Inflammatory macrophage (primary cell): ENCODE results near the gene SNAPC4.
"Not testable (repeated sequence)": the region's sequence is repeated elsewhere in the genome, so short reads cannot be mapped to it uniquely, and the experiment has no call there.

Source experiments
- DNase-seq, 2 donors: peaks; one replicate each; pipeline ENCODE4 v3.0.0-alpha.2; 2020 to 2022

The SNAPC4 gene

GRCh38 chr9:136432591-136432990 is 32.6 kb upstream of the SNAPC4 start:
- no peak for DNase-seq

- no peak for DNase-seq
These were observed 31.9 kb upstream of the SNAPC4 start for GRCh38 chr9:136431782-136432350.

- DNase-seq = no peak
These were observed 30.7 kb upstream of the SNAPC4 start for GRCh38 chr9:136430588-136431234.

- no peak for DNase-seq
These were observed 29.9 kb upstream of the SNAPC4 start for GRCh38 chr9:136429683-136430491.

- no peak for DNase-seq
These were observed 29.2 kb upstream of the SNAPC4 start for GRCh38 chr9:136429075-136429628.

GRCh38 chr9:136426787-136427186 is 26.8 kb upstream of the SNAPC4 start:
- DNase-seq = no peak

DNA sequence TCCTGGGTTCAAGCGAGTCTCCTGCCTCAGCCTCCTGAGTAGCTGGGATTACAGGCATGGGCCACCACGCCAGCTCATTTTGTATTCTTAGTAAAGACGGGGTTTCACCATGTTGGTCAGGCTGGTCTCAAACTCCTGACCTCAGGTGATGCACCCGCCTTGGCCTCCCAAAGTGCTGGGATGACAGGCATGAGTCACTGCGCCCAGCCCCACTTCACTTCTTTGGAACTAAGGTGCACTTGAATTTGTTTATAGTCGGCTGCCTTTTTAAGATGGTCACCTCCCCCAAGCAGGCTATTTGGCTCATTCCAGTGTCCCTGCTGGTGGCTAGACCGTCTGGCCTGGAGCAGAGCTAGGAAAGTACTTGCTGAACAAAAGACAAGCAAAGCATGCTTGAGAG is 25.4 kb upstream of the SNAPC4 start:
- DNase-seq = not testable (repeated sequence)

- no peak for DNase-seq
These were observed 24.9 kb upstream of the SNAPC4 start for GRCh38 chr9:136424750-136425362.

DNA sequence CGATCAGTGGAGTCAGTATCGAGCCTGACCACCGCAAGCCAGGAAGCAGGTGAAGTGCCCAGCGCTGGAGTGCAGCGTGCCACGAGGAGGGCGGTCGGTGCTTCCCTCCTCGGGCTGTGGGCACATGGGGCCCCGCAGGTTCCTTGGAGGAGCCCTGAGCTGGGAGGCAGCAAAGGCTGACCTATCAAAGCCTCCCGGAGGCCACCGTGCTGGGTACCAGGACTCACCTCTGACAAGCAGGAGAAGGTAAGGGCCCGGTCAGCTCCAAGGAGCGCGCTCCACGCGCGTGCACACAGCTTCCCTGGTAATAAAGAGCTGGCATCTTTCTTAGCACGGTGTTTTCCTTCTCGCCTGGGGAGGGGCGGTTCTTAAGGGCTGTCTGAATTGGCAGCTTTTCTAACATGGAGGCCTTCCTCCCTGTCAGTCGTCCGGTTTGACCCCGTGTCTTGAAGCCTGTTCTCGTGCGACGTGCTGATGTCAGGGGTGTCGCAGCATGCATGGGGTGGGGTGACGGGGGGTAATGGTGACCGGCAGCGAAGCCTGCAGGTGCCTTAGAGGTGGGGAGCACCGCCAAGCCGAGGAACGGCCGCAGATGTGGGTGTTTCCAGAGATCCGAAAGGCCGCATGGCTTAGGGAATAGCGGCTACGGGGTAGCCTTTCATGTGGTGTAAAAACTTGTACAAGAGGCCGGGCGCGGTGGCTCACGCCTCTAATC is 23.6 kb upstream of the SNAPC4 start:
- DNase-seq = no peak

DNA sequence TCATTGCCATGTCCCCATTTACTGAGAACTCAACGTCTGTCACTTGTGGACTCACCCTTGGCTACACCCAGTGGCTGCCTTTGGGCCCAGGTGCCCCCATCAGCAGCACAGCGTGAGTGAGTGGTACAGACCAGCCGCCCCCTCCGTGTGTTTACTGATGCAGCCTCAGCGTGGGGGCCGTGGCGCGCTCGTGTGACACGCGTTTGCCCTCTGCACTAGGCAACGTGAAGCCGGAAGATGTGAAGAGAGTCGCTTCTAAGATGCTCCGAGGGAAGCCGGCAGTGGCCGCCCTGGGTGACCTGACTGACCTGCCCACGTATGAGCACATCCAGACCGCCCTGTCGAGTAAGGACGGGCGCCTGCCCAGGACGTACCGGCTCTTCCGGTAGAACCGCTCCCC is 22.9 kb upstream of the SNAPC4 start:
- no peak for DNase-seq

- no peak for DNase-seq
These were observed 21.8 kb upstream of the SNAPC4 start for GRCh38 chr9:136421791-136422190.

DNA sequence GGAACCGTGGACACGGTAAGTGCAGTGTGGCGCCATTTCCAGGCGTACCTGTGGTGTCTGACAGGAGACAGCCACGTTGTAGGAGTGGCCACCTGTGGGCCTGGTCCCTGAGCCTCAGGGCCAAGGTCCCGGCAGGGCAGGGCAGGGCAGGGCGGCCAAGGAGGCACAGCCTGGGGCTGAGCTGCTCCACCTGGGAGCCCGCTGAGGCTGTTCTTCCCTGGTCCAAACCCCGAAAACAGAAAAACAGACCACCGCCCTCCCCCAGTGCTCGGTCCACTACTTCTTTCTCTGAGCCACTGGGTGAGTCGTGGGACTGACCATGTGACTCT is 19.1 kb upstream of the SNAPC4 start:
- no peak for DNase-seq

DNA sequence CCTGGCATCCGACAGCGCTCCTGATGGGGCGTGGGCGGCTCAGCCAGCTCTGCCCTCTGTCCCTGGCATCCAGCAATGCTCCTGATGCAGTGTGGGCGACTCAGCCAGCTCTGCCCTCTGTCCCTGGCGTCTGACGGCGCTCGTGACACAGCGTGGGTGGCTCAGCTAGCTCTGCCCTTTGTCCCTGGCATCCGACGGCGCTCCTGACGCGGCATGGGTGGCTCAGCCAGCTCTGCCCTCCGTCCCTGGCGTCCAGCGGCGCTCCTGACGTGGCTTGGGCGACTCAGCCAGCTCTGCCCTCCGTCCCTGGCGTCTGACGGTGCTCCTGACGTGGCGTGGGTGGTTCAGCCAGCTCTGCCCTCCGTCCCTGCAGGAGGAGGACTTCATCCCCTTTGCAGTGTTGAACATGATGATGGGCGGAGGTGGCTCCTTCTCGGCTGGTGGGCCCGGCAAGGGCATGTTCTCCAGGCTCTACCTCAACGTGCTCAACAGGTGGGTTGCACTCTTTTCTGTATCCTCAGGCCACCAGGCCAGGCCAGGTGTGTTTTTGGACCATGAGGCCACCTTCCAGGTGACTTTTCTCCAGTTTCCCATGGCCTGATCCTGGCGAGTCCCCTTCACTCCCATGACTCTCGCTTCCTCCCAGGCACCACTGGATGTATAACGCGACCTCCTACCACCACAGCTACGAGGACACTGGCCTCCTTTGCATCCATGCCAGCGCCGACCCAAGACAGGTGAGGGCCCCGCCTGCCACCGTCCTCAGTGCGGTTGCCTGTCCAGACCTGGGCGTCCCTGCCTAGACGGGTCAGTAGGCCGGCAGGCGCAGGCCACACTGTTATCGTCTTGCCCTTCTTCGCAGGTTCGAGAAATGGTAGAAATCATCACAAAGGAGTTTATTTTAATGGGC is 18.5 kb upstream of the SNAPC4 start:
- DNase-seq = no peak

GRCh38 chr9:136416914-136417313 is 16.9 kb upstream of the SNAPC4 start:
- no peak for DNase-seq

- no peak for DNase-seq
These were observed 16.5 kb upstream of the SNAPC4 start for GRCh38 chr9:136416427-136416826.

DNA sequence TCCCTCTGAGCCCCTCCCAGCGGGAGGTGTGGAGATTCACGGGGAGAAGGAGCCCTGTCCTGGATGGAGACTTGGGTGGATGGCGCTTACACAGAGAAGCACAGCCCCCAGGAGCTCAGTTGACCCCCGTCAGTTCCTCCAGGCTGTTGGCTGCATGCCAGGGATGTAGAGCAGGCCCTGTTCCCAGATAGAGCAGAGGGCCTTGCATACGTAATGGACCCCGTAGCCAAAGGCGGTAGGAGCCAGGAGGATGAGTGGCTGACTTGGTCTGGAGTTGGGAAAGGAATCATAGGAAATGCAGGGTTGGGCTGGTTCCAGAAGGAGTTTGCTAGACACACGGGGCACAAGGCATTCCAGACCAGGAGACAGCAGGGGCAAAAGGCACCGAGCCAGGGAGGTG is 13.0 kb upstream of the SNAPC4 start:
- DNase-seq = no peak

- no peak for DNase-seq
These were observed 11.4 kb upstream of the SNAPC4 start for GRCh38 chr9:136411378-136411777.

DNA sequence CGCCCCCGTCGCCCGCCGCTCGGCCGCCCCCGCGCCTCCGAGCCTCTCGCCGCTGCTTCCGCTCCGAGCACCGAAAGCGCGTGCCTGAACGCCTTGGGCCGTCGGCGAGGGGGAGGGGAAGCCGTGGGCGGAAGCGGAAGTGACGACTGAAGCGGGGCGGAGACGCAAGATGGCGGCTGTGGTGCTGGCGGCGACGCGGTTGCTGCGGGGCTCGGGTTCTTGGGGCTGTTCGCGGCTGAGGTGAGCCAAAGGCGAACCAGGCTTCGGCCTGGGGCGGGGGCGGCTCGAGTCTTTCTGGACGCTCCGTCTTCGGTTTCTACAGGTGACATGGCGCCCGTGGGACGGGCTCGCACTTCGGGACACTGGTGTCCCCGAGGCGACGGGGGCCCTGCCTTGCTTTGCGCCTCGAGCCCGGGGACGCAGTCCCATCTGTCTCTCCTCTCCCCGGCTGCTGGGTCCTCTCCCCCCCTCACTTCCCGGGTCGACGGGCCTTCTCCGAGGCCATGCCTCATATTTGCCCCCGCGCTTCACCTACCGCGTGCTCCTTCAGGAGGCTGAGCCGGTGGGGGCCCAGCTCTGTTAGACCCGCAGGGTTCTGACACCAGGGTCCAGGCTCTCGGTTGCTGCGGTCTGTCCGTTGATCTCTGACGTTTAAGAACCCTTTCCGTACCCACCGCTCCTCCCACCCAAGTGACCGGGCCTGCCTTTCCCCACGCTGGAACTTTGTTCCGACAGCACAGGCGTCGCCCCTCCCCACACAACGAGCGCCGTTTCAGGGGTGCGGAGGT is 10.7 kb upstream of the SNAPC4 start, which contains the start of the genes ENTR1 and PMPCA:
TSS of gene ENTR1 (minus strand) at position 115 of the 788 bp plus-strand sequence. CDS start 217 bp downstream, outside the sequence.
TSS of gene PMPCA (plus strand) at position 159 of the 788 bp plus-strand sequence. CDS start at position 170, 11 bp downstream.
- peak; percentile 95 to 96 for DNase-seq

- peak; percentile 52 to 59 for DNase-seq
These were observed 9.8 kb upstream of the SNAPC4 start for GRCh38 chr9:136409557-136410455.
